B cell (primary cell): ENCODE data around the gene VCX.

ENCODE experiments used
- EZH2 ChIP-seq: IDR thresholded peaks from 2 replicates; pipeline ENCODE4 v1.6.1; 2012; ENCODE audit warnings: borderline replicate concordance, low read depth, mild to moderate bottlenecking, moderate library complexity, low read length; ENCODE audit not compliant: insufficient read depth, poor library complexity, severe bottlenecking
- TF ChIP-seq, protein P1 (sequence below): fragments of 200-600 bp; IDR thresholded peaks from one replicate; pipeline ENCODE4 v1.8.0; 2022; ENCODE audit warnings: antibody characterized with exemption, mild to moderate bottlenecking

DNA sequence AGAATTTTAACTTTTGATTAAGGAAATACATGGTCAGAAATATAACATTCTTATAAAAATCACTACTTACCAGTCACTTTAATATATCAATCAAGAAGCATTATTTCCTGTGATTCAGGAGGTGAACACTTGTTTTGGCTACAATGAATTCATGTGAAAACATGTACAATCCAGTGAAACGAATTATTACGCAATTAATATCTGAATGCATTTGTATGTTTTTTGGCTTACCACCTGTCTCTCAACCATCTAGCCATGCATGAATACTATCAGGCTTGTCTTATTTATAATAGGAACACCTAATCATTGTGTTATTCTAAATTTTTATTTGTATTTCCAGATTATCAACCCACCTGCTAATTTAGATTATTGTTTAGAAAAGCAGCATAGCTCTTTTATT lies 44.6 kb upstream of the VCX start:
- TF ChIP-seq EZH2: no peak
- TF ChIP-seq, protein P1, sequence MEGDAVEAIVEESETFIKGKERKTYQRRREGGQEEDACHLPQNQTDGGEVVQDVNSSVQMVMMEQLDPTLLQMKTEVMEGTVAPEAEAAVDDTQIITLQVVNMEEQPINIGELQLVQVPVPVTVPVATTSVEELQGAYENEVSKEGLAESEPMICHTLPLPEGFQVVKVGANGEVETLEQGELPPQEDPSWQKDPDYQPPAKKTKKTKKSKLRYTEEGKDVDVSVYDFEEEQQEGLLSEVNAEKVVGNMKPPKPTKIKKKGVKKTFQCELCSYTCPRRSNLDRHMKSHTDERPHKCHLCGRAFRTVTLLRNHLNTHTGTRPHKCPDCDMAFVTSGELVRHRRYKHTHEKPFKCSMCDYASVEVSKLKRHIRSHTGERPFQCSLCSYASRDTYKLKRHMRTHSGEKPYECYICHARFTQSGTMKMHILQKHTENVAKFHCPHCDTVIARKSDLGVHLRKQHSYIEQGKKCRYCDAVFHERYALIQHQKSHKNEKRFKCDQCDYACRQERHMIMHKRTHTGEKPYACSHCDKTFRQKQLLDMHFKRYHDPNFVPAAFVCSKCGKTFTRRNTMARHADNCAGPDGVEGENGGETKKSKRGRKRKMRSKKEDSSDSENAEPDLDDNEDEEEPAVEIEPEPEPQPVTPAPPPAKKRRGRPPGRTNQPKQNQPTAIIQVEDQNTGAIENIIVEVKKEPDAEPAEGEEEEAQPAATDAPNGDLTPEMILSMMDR: no peak
